GM23338 (cell line): ENCODE data around the gene ATOH8. TPM values are rescaled to one million over a fixed set of nuclear protein-coding genes. Genes with fewer than 3 reads are reported as not detected.

Experiments used
- ATAC-seq: fragments of 200-7000 bp; cut with Tn5 transposase; 3 replicates; pipeline ENCODE4 v1.9.1; 2020
- DNase-seq: peaks from one replicate; pipeline ENCODE4 v3.0.0-alpha.2; 2015; ENCODE audit warnings: low spot score
- H2AFZ ChIP-seq: fragments of 200-600 bp; sonication (generic); 2 replicates; pipeline ENCODE4 v1.8.0; 2016; ENCODE audit warnings: antibody characterized with exemption, mild to moderate bottlenecking, moderate library complexity
- H3F3A ChIP-seq: fragments of 200-600 bp; sonication (generic); replicated peaks from 2 replicates; pipeline ENCODE4 v1.8.0; 2017; ENCODE audit warnings: antibody characterized with exemption, mixed run types, low read depth
- H3K27ac ChIP-seq: fragments of 200-600 bp; sonication (generic); 2 replicates; pipeline ENCODE4 v1.6.1; 2016; ENCODE audit warnings: low read depth
- H3K27me3 ChIP-seq: fragments of 200-600 bp; sonication (generic); 2 replicates; pipeline ENCODE4 v1.8.0; 2016; ENCODE audit warnings: mild to moderate bottlenecking, mixed run types, moderate library complexity; ENCODE audit not compliant: insufficient read depth
- H3K36me3 ChIP-seq: fragments of 200-600 bp; sonication (generic); 2 replicates; pipeline ENCODE4 v1.8.0; 2016; ENCODE audit warnings: mild to moderate bottlenecking; ENCODE audit not compliant: insufficient read depth
- H3K4me1 ChIP-seq: fragments of 200-600 bp; sonication (generic); 2 replicates; pipeline ENCODE4 v1.8.0; 2016; ENCODE audit warnings: mild to moderate bottlenecking, moderate library complexity; ENCODE audit not compliant: insufficient read depth
- H3K4me2 ChIP-seq: fragments of 200-600 bp; sonication (generic); 2 replicates; pipeline ENCODE4 v1.7.1; 2017; ENCODE audit warnings: mixed run types
- H3K4me3 ChIP-seq: fragments of 200-600 bp; sonication (generic); 2 replicates; pipeline ENCODE4 v1.6.1; 2016; ENCODE audit warnings: mixed run types
- H3K79me2 ChIP-seq: fragments of 200-600 bp; sonication (generic); replicated peaks from 2 replicates; pipeline ENCODE4 v1.8.0; 2017; ENCODE audit warnings: mild to moderate bottlenecking; ENCODE audit not compliant: insufficient read depth
- H3K9me2 ChIP-seq: fragments of 200-600 bp; sonication (generic); 2 replicates; pipeline ENCODE4 v1.8.0; 2017; ENCODE audit not compliant: insufficient read depth
- H4K20me1 ChIP-seq: fragments of 200-600 bp; sonication (generic); replicated peaks from 2 replicates; pipeline ENCODE4 v1.8.0; 2017; ENCODE audit warnings: mild to moderate bottlenecking; ENCODE audit not compliant: insufficient read depth
- H3K27ac Mint-ChIP-seq: 2 replicates; pipeline ENCODE4 v1.8.0; 2020; ENCODE audit warnings: inconsistent platforms, mild to moderate bottlenecking, moderate library complexity, mixed read lengths
- H3K27me3 Mint-ChIP-seq: 3 replicates; pipeline ENCODE4 v1.8.0; 2022; ENCODE audit warnings: low read depth, mild to moderate bottlenecking, moderate library complexity, mixed read lengths, inconsistent platforms; ENCODE audit not compliant: insufficient read depth, poor library complexity
- H3K36me3 Mint-ChIP-seq: 3 replicates; pipeline ENCODE4 v1.8.0; 2021; ENCODE audit warnings: low read depth, mild to moderate bottlenecking, inconsistent platforms, moderate library complexity, mixed read lengths
- H3K4me1 Mint-ChIP-seq: 3 replicates; pipeline ENCODE4 v1.8.0; 2020; ENCODE audit warnings: mild to moderate bottlenecking, inconsistent platforms, mixed read lengths
- H3K4me3 Mint-ChIP-seq: 3 replicates; pipeline ENCODE4 v1.8.0; 2021; ENCODE audit warnings: moderate library complexity, mild to moderate bottlenecking, inconsistent platforms, mixed read lengths
- H3K9me3 Mint-ChIP-seq: 3 replicates; pipeline ENCODE4 v1.8.0; 2020; ENCODE audit warnings: moderate library complexity, mild to moderate bottlenecking, inconsistent platforms, mixed read lengths
- CREB1 ChIP-seq: fragments of 250-450 bp; sonication (Bioruptor Pico); IDR thresholded peaks from 2 replicates; pipeline ENCODE4 v1.5.0; 2020; ENCODE audit warnings: low read depth, mild to moderate bottlenecking, moderate library complexity
- EZH2 ChIP-seq: fragments of 200-600 bp; sonication (generic); IDR thresholded peaks from one replicate; pipeline ENCODE4 v1.8.0; 2017; ENCODE audit warnings: antibody characterized with exemption, mild to moderate bottlenecking, low read depth; ENCODE audit not compliant: unreplicated experiment
- EZH2phosphoT487 ChIP-seq: fragments of 200-600 bp; sonication (generic); IDR thresholded peaks from one replicate; pipeline ENCODE4 v1.8.1; 2018; ENCODE audit warnings: antibody characterized with exemption; ENCODE audit not compliant: unreplicated experiment
- JUNB ChIP-seq: IDR thresholded peaks from one replicate; pipeline ENCODE4 v1.6.1; 2016; ENCODE audit warnings: antibody characterized with exemption; ENCODE audit not compliant: unreplicated experiment
- NANOG ChIP-seq: IDR thresholded peaks from 2 replicates; pipeline ENCODE4 v1.6.1; 2016; ENCODE audit warnings: antibody characterized with exemption, borderline replicate concordance
- POLR2AphosphoS5 ChIP-seq: IDR thresholded peaks from 2 replicates; pipeline ENCODE4 v1.6.1; 2016; ENCODE audit warnings: antibody characterized with exemption, low read depth
- STAT1 ChIP-seq: IDR thresholded peaks from one replicate; pipeline ENCODE4 v1.6.1; 2016; ENCODE audit warnings: antibody characterized with exemption; ENCODE audit not compliant: unreplicated experiment
- ZNF114 ChIP-seq: fragments of 250-450 bp; sonication (Bioruptor Pico); IDR thresholded peaks from 2 replicates; pipeline ENCODE4 v1.5.0; 2020; ENCODE audit warnings: mild to moderate bottlenecking, moderate library complexity
- ZNF331 ChIP-seq: fragments of 250-450 bp; sonication (Bioruptor Pico); IDR thresholded peaks from 2 replicates; pipeline ENCODE4 v1.5.0; 2020; ENCODE audit warnings: low read depth, mild to moderate bottlenecking, moderate library complexity
- polyA plus RNA-seq: library from polyadenylated mRNA; unstranded; fragments of >200 nt; fragmentation: Nextera tagmentation; extraction: Ambion mirVana; gene quantifications from 2 replicates; pipeline ENCODE4 v1.2.1, GENCODE V29; 2016
- total RNA-seq: library from RNA; depleted of rRNA; stranded (reverse); fragments of >200 nt; shearing (Covaris generic); gene quantifications from 2 replicates; pipeline ENCODE4 v1.2.3, GENCODE V29; 2014
- TF ChIP-seq, protein P1 (sequence below): IDR thresholded peaks from 2 replicates; pipeline ENCODE4 v1.6.1; 2016; ENCODE audit warnings: antibody characterized with exemption
- TF ChIP-seq, protein P2 (sequence below): fragments of 250-450 bp; sonication (Bioruptor Pico); IDR thresholded peaks from 2 replicates; pipeline ENCODE4 v1.5.0; 2020; ENCODE audit warnings: mild to moderate bottlenecking, moderate library complexity
- TF ChIP-seq, protein P3 (sequence below): IDR thresholded peaks from one replicate; pipeline ENCODE4 v1.6.1; 2018; ENCODE audit warnings: antibody characterized with exemption; ENCODE audit not compliant: unreplicated experiment
- TF ChIP-seq, protein P4 (sequence below), 2 experiments: fragments of 200-600 bp in 1 of 2; sonication (generic) in 1 of 2; conservative IDR thresholded peaks; 2 replicates each; pipeline versions ENCODE4 v1.5.1 to v1.6.1; 2016 to 2017; ENCODE audit warnings: antibody characterized with exemption in 2 of 2, low read depth in 2 of 2, mild to moderate bottlenecking in 2 of 2, moderate library complexity in 1 of 2

ATOH8 gene
- total and polyA plus RNA-seq, 2 experiments from 2014 or later = 0.11 to 0.97 TPM

DNA sequence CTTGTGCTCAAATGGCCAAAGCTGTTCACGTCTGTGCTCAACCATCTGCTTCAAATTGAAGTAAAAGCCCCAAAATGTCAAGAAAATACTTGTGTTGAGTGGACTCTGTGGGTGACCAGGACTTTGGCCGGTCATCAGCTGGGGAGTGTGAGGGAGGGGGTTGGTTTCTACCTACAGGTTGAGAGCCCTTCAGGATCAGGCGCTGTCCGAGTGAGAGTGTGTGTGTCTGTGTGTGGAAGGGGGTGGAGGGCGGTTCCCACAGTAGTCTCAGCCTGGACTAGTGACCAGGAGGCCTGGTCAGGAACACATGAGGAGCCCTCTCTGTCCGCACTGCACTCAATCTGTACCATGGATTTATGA is 34.2 kb downstream of the ATOH8 start:
- H3K4me3 ChIP-seq = no peak overlapping the region
- Mint-ChIP-seq H3K4me3 (no peak overlapping the region), H3K27ac (no peak overlapping the region), H3K27me3 (peaks cover 10% of the 10 kb centered on the region), H3K36me3 (no peaks in the 10 kb centered on the region; the same call in 2 of the 3 replicates), H3K9me3 (no peaks in the 10 kb centered on the region), H3K4me1 (0 out of 3 replicates have a peak, but pooled peaks cover 4% of the 10 kb centered on the region)
- no peaks in the 10 kb centered on the region for H3F3A ChIP-seq
- ATAC-seq (no peak), DNase-seq (no peak)
- H3K79me2 ChIP-seq = no peaks in the 10 kb centered on the region
- TF ChIP-seq POLR2AphosphoS5 (no peak), STAT1 (no peak), NANOG (no peak), ZNF331 (CRISPR knock-in tag) (no peak), JUNB (no peak), EZH2 (no peak), CREB1 (CRISPR knock-in tag) (no peak), ZNF114 (CRISPR knock-in tag) (no peak), EZH2phosphoT487 (no peak)
- TF ChIP-seq, protein P1, sequence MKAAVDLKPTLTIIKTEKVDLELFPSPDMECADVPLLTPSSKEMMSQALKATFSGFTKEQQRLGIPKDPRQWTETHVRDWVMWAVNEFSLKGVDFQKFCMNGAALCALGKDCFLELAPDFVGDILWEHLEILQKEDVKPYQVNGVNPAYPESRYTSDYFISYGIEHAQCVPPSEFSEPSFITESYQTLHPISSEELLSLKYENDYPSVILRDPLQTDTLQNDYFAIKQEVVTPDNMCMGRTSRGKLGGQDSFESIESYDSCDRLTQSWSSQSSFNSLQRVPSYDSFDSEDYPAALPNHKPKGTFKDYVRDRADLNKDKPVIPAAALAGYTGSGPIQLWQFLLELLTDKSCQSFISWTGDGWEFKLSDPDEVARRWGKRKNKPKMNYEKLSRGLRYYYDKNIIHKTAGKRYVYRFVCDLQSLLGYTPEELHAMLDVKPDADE = no peak
- TF ChIP-seq, protein P2, sequence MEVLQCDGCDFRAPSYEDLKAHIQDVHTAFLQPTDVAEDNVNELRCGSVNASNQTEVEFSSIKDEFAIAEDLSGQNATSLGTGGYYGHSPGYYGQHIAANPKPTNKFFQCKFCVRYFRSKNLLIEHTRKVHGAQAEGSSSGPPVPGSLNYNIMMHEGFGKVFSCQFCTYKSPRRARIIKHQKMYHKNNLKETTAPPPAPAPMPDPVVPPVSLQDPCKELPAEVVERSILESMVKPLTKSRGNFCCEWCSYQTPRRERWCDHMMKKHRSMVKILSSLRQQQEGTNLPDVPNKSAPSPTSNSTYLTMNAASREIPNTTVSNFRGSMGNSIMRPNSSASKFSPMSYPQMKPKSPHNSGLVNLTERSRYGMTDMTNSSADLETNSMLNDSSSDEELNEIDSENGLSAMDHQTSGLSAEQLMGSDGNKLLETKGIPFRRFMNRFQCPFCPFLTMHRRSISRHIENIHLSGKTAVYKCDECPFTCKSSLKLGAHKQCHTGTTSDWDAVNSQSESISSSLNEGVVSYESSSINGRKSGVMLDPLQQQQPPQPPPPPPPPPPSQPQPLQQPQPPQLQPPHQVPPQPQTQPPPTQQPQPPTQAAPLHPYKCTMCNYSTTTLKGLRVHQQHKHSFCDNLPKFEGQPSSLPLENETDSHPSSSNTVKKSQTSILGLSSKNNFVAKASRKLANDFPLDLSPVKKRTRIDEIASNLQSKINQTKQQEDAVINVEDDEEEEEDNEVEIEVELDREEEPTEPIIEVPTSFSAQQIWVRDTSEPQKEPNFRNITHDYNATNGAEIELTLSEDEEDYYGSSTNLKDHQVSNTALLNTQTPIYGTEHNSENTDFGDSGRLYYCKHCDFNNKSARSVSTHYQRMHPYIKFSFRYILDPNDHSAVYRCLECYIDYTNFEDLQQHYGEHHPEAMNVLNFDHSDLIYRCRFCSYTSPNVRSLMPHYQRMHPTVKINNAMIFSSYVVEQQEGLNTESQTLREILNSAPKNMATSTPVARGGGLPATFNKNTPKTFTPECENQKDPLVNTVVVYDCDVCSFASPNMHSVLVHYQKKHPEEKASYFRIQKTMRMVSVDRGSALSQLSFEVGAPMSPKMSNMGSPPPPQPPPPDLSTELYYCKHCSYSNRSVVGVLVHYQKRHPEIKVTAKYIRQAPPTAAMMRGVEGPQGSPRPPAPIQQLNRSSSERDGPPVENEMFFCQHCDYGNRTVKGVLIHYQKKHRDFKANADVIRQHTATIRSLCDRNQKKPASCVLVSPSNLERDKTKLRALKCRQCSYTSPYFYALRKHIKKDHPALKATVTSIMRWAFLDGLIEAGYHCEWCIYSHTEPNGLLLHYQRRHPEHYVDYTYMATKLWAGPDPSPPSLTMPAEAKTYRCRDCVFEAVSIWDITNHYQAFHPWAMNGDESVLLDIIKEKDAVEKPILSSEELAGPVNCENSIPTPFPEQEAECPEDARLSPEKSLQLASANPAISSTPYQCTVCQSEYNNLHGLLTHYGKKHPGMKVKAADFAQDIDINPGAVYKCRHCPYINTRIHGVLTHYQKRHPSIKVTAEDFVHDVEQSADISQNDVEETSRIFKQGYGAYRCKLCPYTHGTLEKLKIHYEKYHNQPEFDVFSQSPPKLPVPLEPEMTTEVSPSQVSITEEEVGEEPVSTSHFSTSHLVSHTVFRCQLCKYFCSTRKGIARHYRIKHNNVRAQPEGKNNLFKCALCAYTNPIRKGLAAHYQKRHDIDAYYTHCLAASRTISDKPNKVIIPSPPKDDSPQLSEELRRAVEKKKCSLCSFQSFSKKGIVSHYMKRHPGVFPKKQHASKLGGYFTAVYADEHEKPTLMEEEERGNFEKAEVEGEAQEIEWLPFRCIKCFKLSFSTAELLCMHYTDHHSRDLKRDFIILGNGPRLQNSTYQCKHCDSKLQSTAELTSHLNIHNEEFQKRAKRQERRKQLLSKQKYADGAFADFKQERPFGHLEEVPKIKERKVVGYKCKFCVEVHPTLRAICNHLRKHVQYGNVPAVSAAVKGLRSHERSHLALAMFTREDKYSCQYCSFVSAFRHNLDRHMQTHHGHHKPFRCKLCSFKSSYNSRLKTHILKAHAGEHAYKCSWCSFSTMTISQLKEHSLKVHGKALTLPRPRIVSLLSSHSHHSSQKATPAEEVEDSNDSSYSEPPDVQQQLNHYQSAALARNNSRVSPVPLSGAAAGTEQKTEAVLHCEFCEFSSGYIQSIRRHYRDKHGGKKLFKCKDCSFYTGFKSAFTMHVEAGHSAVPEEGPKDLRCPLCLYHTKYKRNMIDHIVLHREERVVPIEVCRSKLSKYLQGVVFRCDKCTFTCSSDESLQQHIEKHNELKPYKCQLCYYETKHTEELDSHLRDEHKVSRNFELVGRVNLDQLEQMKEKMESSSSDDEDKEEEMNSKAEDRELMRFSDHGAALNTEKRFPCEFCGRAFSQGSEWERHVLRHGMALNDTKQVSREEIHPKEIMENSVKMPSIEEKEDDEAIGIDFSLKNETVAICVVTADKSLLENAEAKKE = no peak
- TF ChIP-seq, protein P3, sequence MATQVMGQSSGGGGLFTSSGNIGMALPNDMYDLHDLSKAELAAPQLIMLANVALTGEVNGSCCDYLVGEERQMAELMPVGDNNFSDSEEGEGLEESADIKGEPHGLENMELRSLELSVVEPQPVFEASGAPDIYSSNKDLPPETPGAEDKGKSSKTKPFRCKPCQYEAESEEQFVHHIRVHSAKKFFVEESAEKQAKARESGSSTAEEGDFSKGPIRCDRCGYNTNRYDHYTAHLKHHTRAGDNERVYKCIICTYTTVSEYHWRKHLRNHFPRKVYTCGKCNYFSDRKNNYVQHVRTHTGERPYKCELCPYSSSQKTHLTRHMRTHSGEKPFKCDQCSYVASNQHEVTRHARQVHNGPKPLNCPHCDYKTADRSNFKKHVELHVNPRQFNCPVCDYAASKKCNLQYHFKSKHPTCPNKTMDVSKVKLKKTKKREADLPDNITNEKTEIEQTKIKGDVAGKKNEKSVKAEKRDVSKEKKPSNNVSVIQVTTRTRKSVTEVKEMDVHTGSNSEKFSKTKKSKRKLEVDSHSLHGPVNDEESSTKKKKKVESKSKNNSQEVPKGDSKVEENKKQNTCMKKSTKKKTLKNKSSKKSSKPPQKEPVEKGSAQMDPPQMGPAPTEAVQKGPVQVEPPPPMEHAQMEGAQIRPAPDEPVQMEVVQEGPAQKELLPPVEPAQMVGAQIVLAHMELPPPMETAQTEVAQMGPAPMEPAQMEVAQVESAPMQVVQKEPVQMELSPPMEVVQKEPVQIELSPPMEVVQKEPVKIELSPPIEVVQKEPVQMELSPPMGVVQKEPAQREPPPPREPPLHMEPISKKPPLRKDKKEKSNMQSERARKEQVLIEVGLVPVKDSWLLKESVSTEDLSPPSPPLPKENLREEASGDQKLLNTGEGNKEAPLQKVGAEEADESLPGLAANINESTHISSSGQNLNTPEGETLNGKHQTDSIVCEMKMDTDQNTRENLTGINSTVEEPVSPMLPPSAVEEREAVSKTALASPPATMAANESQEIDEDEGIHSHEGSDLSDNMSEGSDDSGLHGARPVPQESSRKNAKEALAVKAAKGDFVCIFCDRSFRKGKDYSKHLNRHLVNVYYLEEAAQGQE = no peak
- TF ChIP-seq, protein P4, sequence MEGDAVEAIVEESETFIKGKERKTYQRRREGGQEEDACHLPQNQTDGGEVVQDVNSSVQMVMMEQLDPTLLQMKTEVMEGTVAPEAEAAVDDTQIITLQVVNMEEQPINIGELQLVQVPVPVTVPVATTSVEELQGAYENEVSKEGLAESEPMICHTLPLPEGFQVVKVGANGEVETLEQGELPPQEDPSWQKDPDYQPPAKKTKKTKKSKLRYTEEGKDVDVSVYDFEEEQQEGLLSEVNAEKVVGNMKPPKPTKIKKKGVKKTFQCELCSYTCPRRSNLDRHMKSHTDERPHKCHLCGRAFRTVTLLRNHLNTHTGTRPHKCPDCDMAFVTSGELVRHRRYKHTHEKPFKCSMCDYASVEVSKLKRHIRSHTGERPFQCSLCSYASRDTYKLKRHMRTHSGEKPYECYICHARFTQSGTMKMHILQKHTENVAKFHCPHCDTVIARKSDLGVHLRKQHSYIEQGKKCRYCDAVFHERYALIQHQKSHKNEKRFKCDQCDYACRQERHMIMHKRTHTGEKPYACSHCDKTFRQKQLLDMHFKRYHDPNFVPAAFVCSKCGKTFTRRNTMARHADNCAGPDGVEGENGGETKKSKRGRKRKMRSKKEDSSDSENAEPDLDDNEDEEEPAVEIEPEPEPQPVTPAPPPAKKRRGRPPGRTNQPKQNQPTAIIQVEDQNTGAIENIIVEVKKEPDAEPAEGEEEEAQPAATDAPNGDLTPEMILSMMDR (conservative IDR thresholded peaks at IDR 0.05; ENCODE audit: low read depth in 2 of 2) = no peak
- no peak overlapping the region for H3K27ac ChIP-seq
- H4K20me1 ChIP-seq = no peaks in the 10 kb centered on the region
- no peak overlapping the region for H2AFZ ChIP-seq
- H3K4me1 ChIP-seq = no peaks in the 10 kb centered on the region
- H3K4me2 ChIP-seq = no peak overlapping the region
- no peaks in the 10 kb centered on the region for H3K27me3 ChIP-seq
- H3K36me3 ChIP-seq = no peaks in the 10 kb centered on the region
- no peaks in the 10 kb centered on the region for H3K9me2 ChIP-seq
